Glomerular visceral epithelial cell (primary cell): ENCODE data around the gene TMEM26.
A peak's percentile ranks its signal among the peaks of the same experiment; 100 is the strongest.

Experiments used
- DNase-seq: peaks from one replicate; pipeline ENCODE4 v3.0.0-alpha.2; 2016; ENCODE audit errors: extremely low spot score

TMEM26 gene

GRCh38 chr10:61460835-61461234, 7.7 kb upstream of the TMEM26 start:
- no peak for DNase-seq

- no peak for DNase-seq
Measured at GRCh38 chr10:61458031-61458430, 4.8 kb upstream of the TMEM26 start.

DNA sequence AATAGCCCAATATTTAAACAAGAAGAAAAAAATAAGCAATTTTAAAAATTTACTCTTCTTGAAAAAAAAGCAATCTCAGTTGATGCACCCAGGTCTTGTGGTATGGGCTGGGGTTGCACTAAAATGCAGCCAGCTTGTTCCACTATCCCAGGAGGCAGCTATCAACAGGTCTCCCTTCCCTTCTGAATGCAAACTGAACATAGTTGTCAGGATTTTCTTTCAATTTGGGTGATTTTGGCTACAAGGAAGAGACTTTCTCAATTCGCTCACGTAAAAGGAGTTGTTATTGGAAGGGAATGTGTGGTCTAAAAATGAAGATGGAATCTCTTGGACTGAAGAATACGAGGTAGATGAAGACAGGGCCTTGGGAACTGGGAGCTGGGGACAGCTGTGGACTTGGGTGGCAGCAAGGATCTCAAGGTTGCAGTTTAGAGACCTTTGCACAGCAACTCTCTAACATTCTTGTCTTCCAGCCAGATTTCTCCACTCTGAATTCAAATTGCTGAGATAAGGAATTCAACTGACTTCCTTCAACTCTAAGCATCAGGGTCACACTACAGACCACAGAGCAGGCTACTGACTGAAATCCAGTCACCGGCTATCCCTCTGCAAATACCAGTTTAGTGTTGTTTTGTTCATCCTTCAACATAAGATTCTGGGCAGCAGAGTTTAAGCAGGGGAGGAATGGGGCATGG, 3.1 kb upstream of the TMEM26 start:
- DNase-seq: no peak

DNA sequence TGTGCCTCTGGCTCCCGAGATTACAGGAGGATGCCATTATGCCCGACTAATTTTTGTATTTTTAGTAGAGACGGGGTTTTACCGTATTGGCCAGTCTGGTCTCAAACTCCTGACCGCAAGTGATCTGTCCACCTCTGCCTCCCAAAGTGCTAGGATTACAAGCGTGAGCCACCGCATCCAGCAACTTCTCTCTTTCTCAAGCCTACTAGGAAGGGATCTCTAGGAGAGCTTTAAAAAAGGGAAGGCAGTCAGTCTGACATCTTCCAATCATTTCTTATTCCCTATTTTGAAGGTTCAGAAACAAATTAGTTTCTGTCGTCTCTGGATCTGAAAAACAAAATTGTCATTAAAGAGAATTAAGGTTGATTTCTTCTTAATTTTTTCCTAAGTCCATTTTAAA, 2.5 kb upstream of the TMEM26 start:
- no peak for DNase-seq

DNA sequence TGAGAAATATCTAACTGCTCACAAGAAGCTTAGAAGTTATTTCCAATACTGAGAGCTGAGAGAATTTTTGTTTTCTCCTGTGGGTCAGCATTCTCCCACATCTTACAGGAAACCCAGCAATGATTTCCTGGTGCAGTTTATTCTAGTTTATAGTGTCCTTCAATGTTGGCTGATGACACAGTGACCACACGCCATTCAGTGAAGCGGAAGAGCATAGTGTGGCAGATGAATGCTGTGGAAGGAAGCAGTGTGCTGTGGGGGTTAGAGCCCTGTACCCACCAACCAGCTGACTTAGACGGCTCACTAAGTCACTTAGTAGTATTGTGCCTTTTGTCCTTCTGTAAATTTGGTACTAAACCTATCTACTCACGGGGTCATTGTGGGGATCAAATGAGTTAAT, 1.4 kb upstream of the TMEM26 start:
- peak; percentile 27 for DNase-seq

GRCh38 chr10:61452151-61452651, 980 bp downstream of the TMEM26 start:
- no peak for DNase-seq

DNA sequence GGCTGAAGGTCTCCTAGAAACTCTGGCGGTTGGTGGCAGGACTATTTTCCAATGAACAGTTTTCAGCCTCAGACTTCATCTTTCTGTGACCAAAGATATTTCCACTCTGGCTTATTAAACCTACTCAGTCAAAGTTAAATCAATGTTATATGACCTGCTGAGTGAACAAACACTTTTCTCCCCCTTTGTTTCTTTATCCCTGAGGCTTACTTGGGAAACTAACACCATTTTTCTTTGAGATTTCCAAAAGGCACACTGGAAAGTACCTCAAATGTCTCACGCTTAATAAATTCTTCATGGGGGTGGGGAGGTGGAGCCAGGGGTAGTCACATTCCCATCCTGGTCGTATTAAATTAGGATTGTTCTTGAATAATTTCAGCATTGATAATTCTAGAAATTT, 1.8 kb downstream of the TMEM26 start:
- no peak for DNase-seq

GRCh38 chr10:61448841-61449600, 4.2 kb downstream of the TMEM26 start:
- no peak for DNase-seq

- no peak for DNase-seq
Measured at GRCh38 chr10:61448091-61448490, 5.1 kb downstream of the TMEM26 start.

- no peak for DNase-seq
Measured at GRCh38 chr10:61439058-61439609, 14.0 kb downstream of the TMEM26 start.

DNA sequence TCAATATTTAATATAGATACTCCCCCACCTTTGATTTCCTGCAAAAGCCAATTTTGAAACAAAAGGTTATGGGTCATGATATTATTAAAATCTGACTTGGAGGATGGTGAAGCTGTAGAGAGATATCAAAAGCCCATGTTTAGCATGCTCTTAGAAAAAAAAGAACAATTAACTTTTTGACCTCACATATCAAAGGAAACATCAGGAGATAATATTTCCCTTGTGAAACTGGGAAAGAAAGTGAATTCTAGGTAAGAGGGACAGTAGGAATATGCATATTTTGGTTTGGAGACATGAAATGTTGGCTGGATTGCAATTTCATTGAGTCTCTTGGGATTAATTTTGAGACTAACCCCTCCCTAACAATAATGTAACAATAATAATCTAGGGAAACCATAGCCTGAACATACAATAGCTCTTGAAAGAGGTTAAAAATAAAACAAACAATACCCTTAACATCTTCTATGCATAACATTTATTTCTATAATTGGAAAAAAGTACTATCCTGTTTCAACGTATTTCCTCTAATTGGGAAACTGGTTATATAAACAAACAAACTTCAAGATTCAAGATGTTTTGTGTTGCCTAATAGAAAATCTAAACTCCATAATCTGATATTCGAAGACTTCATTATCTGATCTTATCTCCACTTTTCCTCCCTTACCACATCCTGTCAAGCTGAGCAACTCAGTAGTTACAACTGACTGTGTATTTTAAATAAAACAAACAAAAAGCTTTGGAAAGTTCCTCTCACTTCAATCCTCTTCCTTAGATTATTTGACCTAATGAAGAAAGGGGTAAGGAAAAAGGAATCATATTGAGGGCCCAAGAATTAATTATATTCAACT, 14.8 kb downstream of the TMEM26 start:
- no peak for DNase-seq

GRCh38 chr10:61423178-61423577, 30.0 kb downstream of the TMEM26 start:
- DNase-seq: no peak

DNA sequence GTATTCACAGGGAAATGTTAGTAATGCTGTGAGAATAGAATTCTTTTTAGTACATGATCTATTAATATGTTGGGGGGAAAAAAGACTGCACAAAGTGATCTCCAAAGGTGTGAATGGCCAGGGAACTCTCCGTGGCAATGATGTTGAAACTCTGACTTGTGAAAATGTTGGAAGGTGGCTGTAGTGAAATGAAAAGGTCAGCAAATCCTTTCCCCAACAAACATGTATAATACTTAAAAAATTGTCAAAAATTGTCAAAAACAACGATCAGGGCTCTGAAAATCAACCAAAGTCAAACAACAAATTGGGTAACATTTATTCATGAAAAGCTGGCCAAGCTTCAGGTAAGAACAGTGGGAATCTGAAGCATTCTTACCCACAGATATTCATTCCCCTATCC, 35.5 kb downstream of the TMEM26 start:
- DNase-seq: no peak

DNA sequence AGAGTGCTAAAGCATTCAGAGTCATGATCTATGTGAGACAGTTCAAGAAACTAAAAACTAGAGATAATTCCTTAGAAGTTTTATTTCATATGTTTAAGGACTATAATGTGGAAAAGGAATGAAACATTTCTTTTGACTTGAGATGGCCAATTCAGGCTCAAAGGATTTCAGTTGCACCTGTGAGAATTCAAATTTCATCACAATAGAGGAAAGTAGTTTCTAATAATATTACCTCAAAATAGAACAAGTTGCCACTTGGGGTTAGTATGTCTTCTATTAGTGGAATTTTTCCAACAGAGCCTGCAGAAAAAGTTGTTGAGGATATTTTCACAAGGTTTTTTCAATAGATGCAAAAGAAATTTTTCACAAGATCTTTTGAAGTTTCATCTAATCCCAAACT, 37.4 kb downstream of the TMEM26 start:
- no peak for DNase-seq

GRCh38 chr10:61411706-61412105, 41.5 kb downstream of the TMEM26 start:
- no peak for DNase-seq

GRCh38 chr10:61410353-61411070, 42.7 kb downstream of the TMEM26 start:
- no peak for DNase-seq

DNA sequence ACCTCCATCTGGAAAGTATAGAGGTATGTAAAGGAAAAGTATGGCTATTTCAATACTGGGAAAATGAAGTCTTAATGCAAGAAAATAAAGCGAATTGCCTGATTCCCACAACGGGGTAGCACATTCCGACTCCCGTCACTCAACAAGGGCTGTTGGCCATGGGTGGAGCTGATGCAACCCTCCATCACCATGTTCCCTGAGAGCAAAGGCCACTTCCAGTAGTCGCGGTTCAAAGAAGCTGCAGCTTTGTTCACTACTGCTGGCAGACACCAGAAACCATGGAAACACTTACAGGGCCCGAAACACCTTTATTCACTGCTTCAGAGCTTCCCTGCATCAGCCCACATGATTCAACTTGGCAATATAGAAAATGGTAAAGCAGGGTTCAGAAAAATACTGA, 44.0 kb downstream of the TMEM26 start:
- DNase-seq: no peak

DNA sequence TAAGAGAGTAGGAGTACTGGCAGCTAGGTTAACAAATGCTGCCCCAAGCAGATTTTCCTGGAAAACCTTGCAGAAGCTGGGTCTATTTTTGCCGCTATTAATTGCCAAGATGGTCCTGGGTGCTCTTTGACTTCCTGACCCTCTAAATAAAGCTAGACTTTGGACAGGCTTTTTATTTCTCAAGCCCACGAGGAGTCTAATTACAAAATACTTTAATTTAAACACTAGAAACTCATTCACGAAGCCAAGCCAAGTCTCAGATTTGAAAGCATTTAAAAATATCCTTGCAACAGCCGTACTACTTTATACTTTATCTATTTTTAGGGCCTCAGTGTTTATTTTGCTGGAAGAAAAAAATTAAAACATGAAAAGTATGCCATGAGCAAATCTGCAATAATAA, 45.1 kb downstream of the TMEM26 start:
- DNase-seq: no peak

- no peak for DNase-seq
Measured at GRCh38 chr10:61406736-61407135, 46.4 kb downstream of the TMEM26 start.

GRCh38 chr10:61406242-61406641, 46.9 kb downstream of the TMEM26 start:
- DNase-seq: no peak

DNA sequence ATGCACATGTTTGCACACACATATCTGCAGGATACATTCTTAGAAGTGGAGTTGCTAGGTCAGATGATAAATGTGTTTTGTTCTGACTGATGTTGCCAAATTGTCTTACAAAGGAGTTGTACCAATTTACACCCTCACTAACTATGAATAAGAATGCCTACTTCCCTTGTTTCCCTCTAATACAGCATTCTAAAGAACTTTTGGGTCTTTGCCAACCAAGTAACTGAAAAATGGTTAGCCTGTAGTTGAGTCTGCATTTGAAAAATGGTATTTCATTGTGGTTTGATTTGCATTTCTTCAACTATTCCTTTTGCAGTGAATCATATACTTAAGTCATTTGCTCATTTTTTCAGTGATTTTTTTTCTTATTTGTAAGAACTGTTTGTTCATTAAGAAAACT, 48.4 kb downstream of the TMEM26 start:
- peak; percentile 14 for DNase-seq
